GM18858 (cell line): ENCODE data around the gene SF1.

Experiments used
- ATAC-seq: cut with Tn5 transposase; IDR thresholded peaks from one replicate; pipeline ENCODE4 v1.9.1; 2021; ENCODE audit not compliant: unreplicated experiment

SF1 gene

GRCh38 chr11:64784813-64785581 lies 6.7 kb upstream of the SF1 start:
- ATAC-seq = no peak

- ATAC-seq = no peak
Measured at GRCh38 chr11:64778223-64778472, 194 bp downstream of the SF1 start.

GRCh38 chr11:64777449-64778222 lies 706 bp downstream of the SF1 start:
- no peak for ATAC-seq

- ATAC-seq = no peak
Measured at GRCh38 chr11:64776875-64777274, 1.5 kb downstream of the SF1 start.

- no peak for ATAC-seq
Measured at GRCh38 chr11:64776425-64776824, 1.9 kb downstream of the SF1 start.

- ATAC-seq = no peak
Measured at GRCh38 chr11:64774144-64774543, 4.2 kb downstream of the SF1 start.

GRCh38 chr11:64772303-64773018 lies 5.9 kb downstream of the SF1 start:
- ATAC-seq = no peak

- no peak for ATAC-seq
Measured at GRCh38 chr11:64771861-64772260, 6.5 kb downstream of the SF1 start.

GRCh38 chr11:64770120-64770519 lies 8.2 kb downstream of the SF1 start:
- no peak for ATAC-seq

- ATAC-seq = no peak
Measured at GRCh38 chr11:64769283-64769682, 9.1 kb downstream of the SF1 start.

GRCh38 chr11:64768300-64768694 lies 10.0 kb downstream of the SF1 start:
- ATAC-seq = no peak

- ATAC-seq = no peak
Measured at GRCh38 chr11:64767344-64768299, 10.7 kb downstream of the SF1 start.

GRCh38 chr11:64766881-64767280 lies 11.5 kb downstream of the SF1 start:
- no peak for ATAC-seq

GRCh38 chr11:64765851-64766665 lies 12.3 kb downstream of the SF1 start:
- no peak for ATAC-seq

- ATAC-seq = no peak
Measured at GRCh38 chr11:64765291-64765850, 13.0 kb downstream of the SF1 start.

GRCh38 chr11:64764753-64765152 lies 13.6 kb downstream of the SF1 start:
- ATAC-seq = no peak

GRCh38 chr11:64764040-64764611 lies 14.2 kb downstream of the SF1 start:
- ATAC-seq = no peak

- no peak for ATAC-seq
Measured at GRCh38 chr11:64763526-64764039, 14.8 kb downstream of the SF1 start.
